Body of pancreas (tissue), 4 donors: ENCODE results near the gene SPATA16. TPM values are rescaled to one million over a fixed set of nuclear protein-coding genes. Genes with fewer than 3 reads are reported as not detected.

Experiments used
- ATAC-seq: fragments of 150-250 bp; one replicate; pipeline ENCODE4 v1.9.1; 2016
- DNase-seq, 4 donors: peaks; one replicate each; pipeline ENCODE4 v3.0.0-alpha.2; 2019
- H3K27ac ChIP-seq, 4 donors: fragments of 200-600 bp; sonication (generic); 1 replicate in 3 of 4; 2 replicates in 1 of 4; pipeline versions ENCODE4 v1.5.1 to v1.6.1; 2016 to 2019; ENCODE audit warnings: mild to moderate bottlenecking in 1 of 4, mixed read lengths in 1 of 4, moderate library complexity in 1 of 4
- H3K27me3 ChIP-seq, 2 donors: fragments of 200-600 bp; sonication (generic); one replicate each; pipeline ENCODE4 v1.6.0; 2016; ENCODE audit warnings: mild to moderate bottlenecking in 1 of 2
- H3K36me3 ChIP-seq, 2 donors: fragments of 200-600 bp; sonication (generic); replicated peaks in 1 of 2; 2 replicates each; pipeline ENCODE4 v1.5.1; 2016; ENCODE audit warnings: low read depth in 2 of 2; ENCODE audit not compliant: insufficient read depth in 1 of 2
- H3K4me1 ChIP-seq: fragments of 200-600 bp; sonication (generic); one replicate; pipeline ENCODE4 v1.6.0; 2016
- H3K4me3 ChIP-seq, 2 donors: fragments of 200-600 bp; sonication (generic); 1 replicate in 1 of 2; 2 replicates in 1 of 2; pipeline ENCODE4 v1.5.1; 2016 to 2019
- H3K9me3 ChIP-seq, 3 donors: fragments of 200-600 bp; sonication (generic); 1 replicate in 2 of 3; 2 replicates in 1 of 3; pipeline ENCODE4 v1.5.1; 2016
- POLR2A ChIP-seq, 3 donors: fragments of 450-650 bp; IDR thresholded peaks; one replicate each; pipeline ENCODE4 v1.6.1; 2016; ENCODE audit warnings: antibody characterized with exemption in 3 of 3, mild to moderate bottlenecking in 2 of 3
- WGBS, 2 donors: methylation state at CpG; one replicate each; pipeline ENCODE4 v1.1.5; 2017; 5-methylcytosine and 5-hydroxymethylcytosine counted together
- intact Hi-C: fragments of 100-400 bp; cut with DNase I; formaldehyde crosslinking; loops from one replicate; pipeline ENCODE4 v1.15.1; 2023
- total RNA-seq, 2 donors: library from RNA; depleted of rRNA; stranded (reverse); fragments of >200 nt; gene quantifications; one replicate each; pipeline ENCODE4 v1.1.0, GENCODE V29; 2016
- TF ChIP-seq, protein P1 (sequence below), 7 experiments: fragments of 450-650 bp in 4 of 7; fragments of 200-600 bp in 3 of 7; sonication (generic) in 3 of 7; IDR thresholded peaks; one replicate each; pipeline ENCODE4 v1.5.1; 2016 to 2019; ENCODE audit warnings: antibody characterized with exemption in 7 of 7

Gene SPATA16
- total RNA-seq, 2 donors from 2014 or later: not detected

DNA sequence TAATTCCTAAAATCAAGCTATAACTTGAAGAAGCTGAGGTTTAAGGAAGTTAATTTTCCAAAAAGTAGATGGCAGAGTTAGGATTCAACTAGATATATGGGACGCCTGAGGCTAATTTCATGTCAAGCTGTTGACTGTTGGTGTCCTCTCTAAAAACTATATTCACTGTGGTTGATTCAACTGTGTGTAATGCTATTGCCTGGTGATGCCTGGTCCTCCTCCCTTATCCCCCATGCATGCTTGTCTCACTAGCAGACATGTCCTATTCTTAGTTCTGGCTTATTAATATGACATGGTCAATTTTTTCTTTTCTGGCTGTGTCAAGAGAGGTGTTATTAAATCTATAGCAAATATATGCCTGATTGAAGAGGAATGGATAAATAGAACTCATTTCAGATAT lies 156.1 kb downstream of the SPATA16 start:
- H3K4me1 ChIP-seq: no peaks in the 10 kb centered on the region
- no peak for DNase-seq
- H3K36me3 ChIP-seq: no peaks in the 10 kb centered on the region
- WGBS, 2 donors: 76 to 81% methylated on average over 1 of the region's 1 CpG
- H3K27ac ChIP-seq: no peak overlapping the region
- no peaks in the 10 kb centered on the region for H3K27me3 ChIP-seq
- no peak overlapping the region for H3K4me3 ChIP-seq
- no peak for ATAC-seq
- TF ChIP-seq, protein P1, sequence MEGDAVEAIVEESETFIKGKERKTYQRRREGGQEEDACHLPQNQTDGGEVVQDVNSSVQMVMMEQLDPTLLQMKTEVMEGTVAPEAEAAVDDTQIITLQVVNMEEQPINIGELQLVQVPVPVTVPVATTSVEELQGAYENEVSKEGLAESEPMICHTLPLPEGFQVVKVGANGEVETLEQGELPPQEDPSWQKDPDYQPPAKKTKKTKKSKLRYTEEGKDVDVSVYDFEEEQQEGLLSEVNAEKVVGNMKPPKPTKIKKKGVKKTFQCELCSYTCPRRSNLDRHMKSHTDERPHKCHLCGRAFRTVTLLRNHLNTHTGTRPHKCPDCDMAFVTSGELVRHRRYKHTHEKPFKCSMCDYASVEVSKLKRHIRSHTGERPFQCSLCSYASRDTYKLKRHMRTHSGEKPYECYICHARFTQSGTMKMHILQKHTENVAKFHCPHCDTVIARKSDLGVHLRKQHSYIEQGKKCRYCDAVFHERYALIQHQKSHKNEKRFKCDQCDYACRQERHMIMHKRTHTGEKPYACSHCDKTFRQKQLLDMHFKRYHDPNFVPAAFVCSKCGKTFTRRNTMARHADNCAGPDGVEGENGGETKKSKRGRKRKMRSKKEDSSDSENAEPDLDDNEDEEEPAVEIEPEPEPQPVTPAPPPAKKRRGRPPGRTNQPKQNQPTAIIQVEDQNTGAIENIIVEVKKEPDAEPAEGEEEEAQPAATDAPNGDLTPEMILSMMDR (IDR thresholded peaks at IDR 0.05): no peak
- TF ChIP-seq POLR2A (IDR thresholded peaks at IDR 0.05): no peak
- intact Hi-C loops: no loop called here
- H3K9me3 ChIP-seq: no peaks in the 10 kb centered on the region

DNA sequence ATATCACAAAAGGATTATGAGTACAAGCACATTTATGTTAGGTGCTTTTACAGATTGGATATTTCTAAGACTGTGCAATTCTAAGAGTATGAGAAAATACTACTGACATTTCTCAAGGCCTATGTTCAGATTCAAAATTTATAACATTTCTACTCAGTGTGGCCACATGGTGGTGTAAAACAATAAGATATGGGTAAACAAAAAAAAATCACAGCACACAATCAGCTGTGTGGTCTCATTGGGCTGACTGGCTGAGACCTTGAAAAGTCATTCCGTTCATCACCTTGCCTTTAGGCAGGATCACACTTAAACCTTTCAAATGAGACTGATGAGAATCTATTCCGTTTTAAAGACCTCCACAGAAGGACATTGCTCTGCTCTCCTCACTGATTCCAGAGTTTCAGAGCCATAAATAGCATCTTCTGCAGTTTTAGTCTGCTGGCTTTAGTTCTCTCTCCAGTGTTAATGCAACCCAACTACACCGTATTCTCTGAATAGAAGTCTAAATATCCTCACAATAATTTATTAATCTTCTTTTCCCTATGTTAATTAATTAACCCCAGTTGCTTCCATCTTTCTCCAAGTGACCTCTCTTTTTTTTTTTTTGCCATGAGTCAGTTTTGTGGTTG lies 158.2 kb downstream of the SPATA16 start:
- TF ChIP-seq, protein P1 (IDR thresholded peaks at IDR 0.05): no peak
- no peak for TF ChIP-seq POLR2A (IDR thresholded peaks at IDR 0.05)
- H3K27me3 ChIP-seq: no peaks in the 10 kb centered on the region
- H3K4me3 ChIP-seq: no peak overlapping the region
- H3K4me1 ChIP-seq: no peaks in the 10 kb centered on the region
- 32 to 38% methylated on average over 3 of the region's 3 CpGs for WGBS, 2 donors
- no peaks in the 10 kb centered on the region for H3K36me3 ChIP-seq
- intact Hi-C loops: no loop called here
- H3K27ac ChIP-seq: no peak overlapping the region
- ATAC-seq: no peak
- DNase-seq: no peak
- no peaks in the 10 kb centered on the region for H3K9me3 ChIP-seq

DNA sequence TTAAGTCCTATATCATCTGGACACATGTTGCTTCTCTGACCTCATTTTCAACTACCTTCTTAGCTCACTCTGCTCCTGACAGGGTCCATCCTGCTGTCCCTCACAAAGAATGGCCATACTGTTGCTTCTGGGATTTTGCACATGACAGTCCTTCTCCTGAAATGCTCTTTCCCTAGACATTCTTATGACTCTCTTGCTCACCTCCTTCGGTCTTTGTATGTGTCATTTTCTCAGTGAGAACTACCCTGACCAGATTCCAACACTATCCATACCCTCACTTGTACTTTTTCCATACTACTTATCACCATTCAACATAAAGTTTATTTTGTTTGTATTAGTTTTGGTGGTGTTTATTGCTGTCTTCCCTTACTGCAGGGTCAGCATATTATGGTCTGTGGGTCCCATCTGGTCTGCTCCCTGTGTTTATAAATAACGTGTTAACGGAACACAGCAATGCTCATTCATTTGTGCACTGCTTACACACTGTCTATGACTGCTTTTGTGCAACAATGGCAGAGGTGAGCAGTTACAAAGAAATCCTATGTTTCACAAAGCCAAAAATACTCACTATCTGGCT lies 159.5 kb downstream of the SPATA16 start:
- WGBS, 2 donors: 64 to 65% methylated on average over 3 of the region's 3 CpGs
- ATAC-seq: no peak

DNA sequence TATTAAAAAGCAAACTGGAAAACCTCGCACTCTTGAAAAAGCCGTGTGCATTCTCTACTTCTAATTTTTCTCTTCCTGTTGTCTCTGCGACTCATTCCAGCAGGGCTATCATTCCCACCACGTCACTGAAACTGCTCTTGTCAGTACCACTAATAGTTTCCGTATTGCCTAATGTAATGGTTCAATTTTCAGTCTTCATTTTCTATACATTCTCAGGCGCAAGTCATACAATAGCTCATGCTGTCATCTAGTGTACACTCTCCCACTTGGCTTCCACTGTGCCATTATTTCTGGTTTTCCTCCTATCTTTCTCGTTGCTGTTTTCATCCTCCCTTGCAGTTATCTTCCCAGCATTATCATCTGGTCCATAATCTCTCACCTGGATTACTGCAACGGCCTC lies 160.2 kb downstream of the SPATA16 start:
- no peak for TF ChIP-seq POLR2A (IDR thresholded peaks at IDR 0.05)
- TF ChIP-seq, protein P1 (IDR thresholded peaks at IDR 0.05): no peak
- H3K36me3 ChIP-seq: no peaks in the 10 kb centered on the region
- DNase-seq (no peak), ATAC-seq (no peak)
- no peaks in the 10 kb centered on the region for H3K27me3 ChIP-seq
- intact Hi-C loops: no loop called here
- no peaks in the 10 kb centered on the region for H3K9me3 ChIP-seq
- H3K4me1 ChIP-seq: no peaks in the 10 kb centered on the region
- H3K27ac ChIP-seq: no peak overlapping the region
- 61 to 69% methylated on average over 8 of the region's 8 CpGs for WGBS, 2 donors
- no peak overlapping the region for H3K4me3 ChIP-seq

More for the DNA sequence above, 159.5 kb downstream of the SPATA16 start:
- Histone ChIP-seq H3K4me3 (no peak overlapping the region), H3K27ac (no peak overlapping the region), H3K36me3 (no peaks in the 10 kb centered on the region), H3K27me3 (no peaks in the 10 kb centered on the region), H3K9me3 (no peaks in the 10 kb centered on the region), H3K4me1 (no peaks in the 10 kb centered on the region)
- no peak for TF ChIP-seq POLR2A (IDR thresholded peaks at IDR 0.05)
- TF ChIP-seq, protein P1 (IDR thresholded peaks at IDR 0.05): no peak
- intact Hi-C loops: no loop called here
- no peak for DNase-seq

DNA sequence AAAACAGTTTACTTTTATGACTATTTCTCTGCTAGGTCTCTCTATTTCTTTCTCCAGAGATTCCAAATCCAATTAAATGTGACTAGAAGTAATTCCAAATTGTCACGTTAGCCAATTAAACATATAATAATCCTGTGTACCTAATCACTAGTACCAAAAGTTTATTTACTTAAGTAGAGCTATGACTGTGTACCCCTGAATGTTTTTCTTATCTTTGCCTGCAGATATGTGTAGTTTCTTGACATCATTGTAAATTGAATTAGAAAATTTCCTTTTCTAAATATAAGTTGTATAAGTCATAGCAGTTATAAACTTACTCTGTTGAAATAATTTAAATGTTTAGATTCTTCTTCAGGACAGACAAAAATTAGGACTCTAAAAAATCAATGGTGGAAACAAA lies 163.3 kb downstream of the SPATA16 start:
- H3K9me3 ChIP-seq: no peaks in the 10 kb centered on the region
- no peak for TF ChIP-seq POLR2A (IDR thresholded peaks at IDR 0.05)
- TF ChIP-seq, protein P1 (IDR thresholded peaks at IDR 0.05): no peak
- WGBS, 2 donors: 35 to 50% methylated on average over 1 of the region's 1 CpG
- H3K4me3 ChIP-seq: no peak overlapping the region
- intact Hi-C loops: no loop called here
- ATAC-seq (no peak), DNase-seq (no peak)
- no peaks in the 10 kb centered on the region for H3K27me3 ChIP-seq
- H3K36me3 ChIP-seq: no peaks in the 10 kb centered on the region
- no peak overlapping the region for H3K27ac ChIP-seq
- H3K4me1 ChIP-seq: no peaks in the 10 kb centered on the region
